Measurements from ENCODE around the gene DMRT2.

The DMRT2 gene

GRCh38 chr9:1055166-1055565, 5.0 kb downstream of the DMRT2 start:
- H3K36me3 ChIP-seq (ENCODE audit: low read length), result no peaks in the 10 kb centered on the region
- H3F3A ChIP-seq (ENCODE audit: insufficient read depth), result no peaks in the 10 kb centered on the region
- TF ChIP-seq EZH2phosphoT487 (conservative IDR thresholded peaks at IDR 0.05; ENCODE audit: low read length) (no peak), CTCF (IDR thresholded peaks at IDR 0.05; ENCODE audit: insufficient read depth, low read length, poor library complexity, severe bottlenecking) (no peak)
- H3K27ac ChIP-seq (ENCODE audit: low read depth, low read length), result no peak overlapping the region
- no peaks in the 10 kb centered on the region for H3K9me2 ChIP-seq (replicated peaks; ENCODE audit: insufficient read depth, low read length)
- H3K4me3 ChIP-seq (ENCODE audit: insufficient read depth, low read length, poor library complexity, severe bottlenecking), result no peak overlapping the region
- no peak overlapping the region for H3K4me2 ChIP-seq (ENCODE audit: low read depth, low read length, poor library complexity, severe bottlenecking)
- no peaks in the 10 kb centered on the region for H3K79me2 ChIP-seq (ENCODE audit: insufficient read depth, low read length)
- no peak overlapping the region for H3K9ac ChIP-seq (ENCODE audit: low read length)
- H3K9me3 ChIP-seq (ENCODE audit: insufficient read depth, low read length), result no peaks in the 10 kb centered on the region
- no peaks in the 10 kb centered on the region for H3K27me3 ChIP-seq (ENCODE audit: low read length)
- no peaks in the 10 kb centered on the region for H4K20me1 ChIP-seq (ENCODE audit: low read depth, low read length)
- H2AFZ ChIP-seq (ENCODE audit: low read depth, low read length, severe bottlenecking), result no peak overlapping the region

GRCh38 chr9:1057910-1058309, 7.8 kb downstream of the DMRT2 start:
- Histone ChIP-seq H3K36me3 (ENCODE audit: low read length) (no peaks in the 10 kb centered on the region), H3K4me2 (ENCODE audit: low read depth, low read length, poor library complexity, severe bottlenecking) (no peak overlapping the region), H3K27me3 (ENCODE audit: low read length) (no peaks in the 10 kb centered on the region), H2AFZ (ENCODE audit: low read depth, low read length, severe bottlenecking) (no peak overlapping the region), H3K4me3 (ENCODE audit: insufficient read depth, low read length, poor library complexity, severe bottlenecking) (no peak overlapping the region), H4K20me1 (ENCODE audit: low read depth, low read length) (no peaks in the 10 kb centered on the region), H3K9ac (ENCODE audit: low read length) (no peak overlapping the region), H3K9me3 (ENCODE audit: insufficient read depth, low read length) (no peaks in the 10 kb centered on the region), H3K9me2 (replicated peaks; ENCODE audit: insufficient read depth, low read length) (no peaks in the 10 kb centered on the region), H3F3A (ENCODE audit: insufficient read depth) (no peaks in the 10 kb centered on the region), H3K79me2 (ENCODE audit: insufficient read depth, low read length) (no peaks in the 10 kb centered on the region), H3K27ac (ENCODE audit: low read depth, low read length) (no peak overlapping the region)
- no peak for TF ChIP-seq EZH2phosphoT487 (conservative IDR thresholded peaks at IDR 0.05; ENCODE audit: low read length)
- no peak for TF ChIP-seq CTCF (IDR thresholded peaks at IDR 0.05; ENCODE audit: insufficient read depth, low read length, poor library complexity, severe bottlenecking)

- H3K9me3 ChIP-seq (ENCODE audit: insufficient read depth, low read length), result no peaks in the 10 kb centered on the region
- TF ChIP-seq EZH2phosphoT487 (conservative IDR thresholded peaks at IDR 0.05; ENCODE audit: low read length), result no peak
- no peak for TF ChIP-seq CTCF (IDR thresholded peaks at IDR 0.05; ENCODE audit: insufficient read depth, low read length, poor library complexity, severe bottlenecking)
- H3K27me3 ChIP-seq (ENCODE audit: low read length), result no peaks in the 10 kb centered on the region
These were observed 8.8 kb downstream of the DMRT2 start for GRCh38 chr9:1058826-1059487.

More at GRCh38 chr9:1058826-1059487, 8.8 kb downstream of the DMRT2 start:
- Histone ChIP-seq H3K4me3 (ENCODE audit: insufficient read depth, low read length, poor library complexity, severe bottlenecking) (no peak overlapping the region), H3F3A (ENCODE audit: insufficient read depth) (no peaks in the 10 kb centered on the region), H3K36me3 (ENCODE audit: low read length) (no peaks in the 10 kb centered on the region), H2AFZ (ENCODE audit: low read depth, low read length, severe bottlenecking) (no peak overlapping the region), H3K27ac (ENCODE audit: low read depth, low read length) (no peak overlapping the region), H3K4me2 (ENCODE audit: low read depth, low read length, poor library complexity, severe bottlenecking) (no peak overlapping the region), H3K9ac (ENCODE audit: low read length) (no peak overlapping the region), H3K79me2 (ENCODE audit: insufficient read depth, low read length) (no peaks in the 10 kb centered on the region), H4K20me1 (ENCODE audit: low read depth, low read length) (no peaks in the 10 kb centered on the region), H3K9me2 (replicated peaks; ENCODE audit: insufficient read depth, low read length) (no peaks in the 10 kb centered on the region)

Measured in SU-DHL-6 (cell line).